Measurements from ENCODE around the gene LTB. TPM values are rescaled to one million over a fixed set of nuclear protein-coding genes. Genes with fewer than 3 reads are reported as not detected.

The LTB gene
- total and polyA plus RNA-seq, 9 of the 15 experiments (the other 6 are each of a cell fraction or from before 2014, with no cell fraction given): 0.07 to 0.51 TPM; not detected in 7

DNA sequence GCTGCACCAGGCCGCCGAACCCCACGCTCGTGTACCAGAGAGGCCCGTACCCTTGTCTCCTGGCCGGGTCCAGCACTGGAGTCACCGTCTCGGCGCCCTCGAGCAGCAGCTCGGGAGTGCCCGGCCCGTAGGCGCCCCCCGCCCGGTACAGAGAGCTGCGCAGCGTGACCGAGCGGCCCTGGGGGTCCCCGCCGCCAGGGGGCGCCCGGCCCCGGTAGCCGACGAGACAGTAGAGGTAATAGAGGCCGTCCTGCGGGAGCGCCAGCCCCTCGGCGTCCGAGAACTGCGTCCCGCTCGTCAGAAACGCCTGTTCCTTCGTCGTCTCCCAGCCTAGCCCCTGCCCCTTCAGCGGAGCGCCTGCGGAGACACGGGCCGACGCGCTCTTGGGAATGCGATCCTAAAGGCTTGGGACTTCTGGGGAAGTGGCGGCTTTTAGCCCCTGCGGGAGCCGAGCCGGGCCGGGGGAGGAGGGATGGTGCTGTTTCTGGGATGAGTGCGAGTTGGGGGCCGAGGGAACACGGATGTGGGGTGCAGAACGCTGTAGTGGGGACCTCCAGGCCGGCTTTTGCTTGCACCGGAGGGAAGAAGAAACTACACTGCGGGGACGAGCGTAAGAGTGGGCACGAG is 1.3 kb downstream of the LTB start (continued):
- TF ChIP-seq TEAD4 (IDR thresholded peaks at IDR 0.05; ENCODE audit: low read length) (peak; percentile 23; the same call in 1 of the 2 replicates), TEAD4 (CRISPR knock-in tag; IDR thresholded peaks at IDR 0.05; ENCODE audit: borderline replicate concordance) (no peak), MIER1 (IDR thresholded peaks at IDR 0.05; ENCODE audit: low read depth) (no peak), PHF21A (IDR thresholded peaks at IDR 0.05; ENCODE audit: borderline replicate concordance, low read depth) (peak; percentile 69; the same call in 1 of the 2 replicates), CHD4 (IDR thresholded peaks at IDR 0.05; ENCODE audit: insufficient read depth, insufficient replicate concordance, low read depth, low read length, poor library complexity, severe bottlenecking) (no peak), ZNF830 (CRISPR knock-in tag; IDR thresholded peaks at IDR 0.05) (no peak), ELF1 (tag; IDR thresholded peaks at IDR 0.05) (no peak), TBL1XR1 (IDR thresholded peaks at IDR 0.05; ENCODE audit: low read length in 2 of 2) (0 out of 4 replicates have a peak, but pooled peaks have one; percentile 14 to 49), HDAC1 (IDR thresholded peaks at IDR 0.05) (peak in 1 of 2 experiments; percentile 74; a peak in 1 of 4 replicates)
- TF ChIP-seq, protein P1, sequence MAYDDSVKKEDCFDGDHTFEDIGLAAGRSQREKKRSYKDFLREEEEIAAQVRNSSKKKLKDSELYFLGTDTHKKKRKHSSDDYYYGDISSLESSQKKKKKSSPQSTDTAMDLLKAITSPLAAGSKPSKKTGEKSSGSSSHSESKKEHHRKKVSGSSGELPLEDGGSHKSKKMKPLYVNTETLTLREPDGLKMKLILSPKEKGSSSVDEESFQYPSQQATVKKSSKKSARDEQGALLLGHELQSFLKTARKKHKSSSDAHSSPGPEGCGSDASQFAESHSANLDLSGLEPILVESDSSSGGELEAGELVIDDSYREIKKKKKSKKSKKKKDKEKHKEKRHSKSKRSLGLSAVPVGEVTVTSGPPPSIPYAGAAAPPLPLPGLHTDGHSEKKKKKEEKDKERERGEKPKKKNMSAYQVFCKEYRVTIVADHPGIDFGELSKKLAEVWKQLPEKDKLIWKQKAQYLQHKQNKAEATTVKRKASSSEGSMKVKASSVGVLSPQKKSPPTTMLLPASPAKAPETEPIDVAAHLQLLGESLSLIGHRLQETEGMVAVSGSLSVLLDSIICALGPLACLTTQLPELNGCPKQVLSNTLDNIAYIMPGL (CRISPR knock-in tag; IDR thresholded peaks at IDR 0.05): no peak; the same call in none of the 2 replicates
- TF ChIP-seq, protein P2, sequence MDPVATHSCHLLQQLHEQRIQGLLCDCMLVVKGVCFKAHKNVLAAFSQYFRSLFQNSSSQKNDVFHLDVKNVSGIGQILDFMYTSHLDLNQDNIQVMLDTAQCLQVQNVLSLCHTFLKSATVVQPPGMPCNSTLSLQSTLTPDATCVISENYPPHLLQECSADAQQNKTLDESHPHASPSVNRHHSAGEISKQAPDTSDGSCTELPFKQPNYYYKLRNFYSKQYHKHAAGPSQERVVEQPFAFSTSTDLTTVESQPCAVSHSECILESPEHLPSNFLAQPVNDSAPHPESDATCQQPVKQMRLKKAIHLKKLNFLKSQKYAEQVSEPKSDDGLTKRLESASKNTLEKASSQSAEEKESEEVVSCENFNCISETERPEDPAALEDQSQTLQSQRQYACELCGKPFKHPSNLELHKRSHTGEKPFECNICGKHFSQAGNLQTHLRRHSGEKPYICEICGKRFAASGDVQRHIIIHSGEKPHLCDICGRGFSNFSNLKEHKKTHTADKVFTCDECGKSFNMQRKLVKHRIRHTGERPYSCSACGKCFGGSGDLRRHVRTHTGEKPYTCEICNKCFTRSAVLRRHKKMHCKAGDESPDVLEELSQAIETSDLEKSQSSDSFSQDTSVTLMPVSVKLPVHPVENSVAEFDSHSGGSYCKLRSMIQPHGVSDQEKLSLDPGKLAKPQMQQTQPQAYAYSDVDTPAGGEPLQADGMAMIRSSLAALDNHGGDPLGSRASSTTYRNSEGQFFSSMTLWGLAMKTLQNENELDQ (CRISPR knock-in tag; IDR thresholded peaks at IDR 0.05; ENCODE audit: borderline replicate concordance): no peak
- TF ChIP-seq, protein P3, sequence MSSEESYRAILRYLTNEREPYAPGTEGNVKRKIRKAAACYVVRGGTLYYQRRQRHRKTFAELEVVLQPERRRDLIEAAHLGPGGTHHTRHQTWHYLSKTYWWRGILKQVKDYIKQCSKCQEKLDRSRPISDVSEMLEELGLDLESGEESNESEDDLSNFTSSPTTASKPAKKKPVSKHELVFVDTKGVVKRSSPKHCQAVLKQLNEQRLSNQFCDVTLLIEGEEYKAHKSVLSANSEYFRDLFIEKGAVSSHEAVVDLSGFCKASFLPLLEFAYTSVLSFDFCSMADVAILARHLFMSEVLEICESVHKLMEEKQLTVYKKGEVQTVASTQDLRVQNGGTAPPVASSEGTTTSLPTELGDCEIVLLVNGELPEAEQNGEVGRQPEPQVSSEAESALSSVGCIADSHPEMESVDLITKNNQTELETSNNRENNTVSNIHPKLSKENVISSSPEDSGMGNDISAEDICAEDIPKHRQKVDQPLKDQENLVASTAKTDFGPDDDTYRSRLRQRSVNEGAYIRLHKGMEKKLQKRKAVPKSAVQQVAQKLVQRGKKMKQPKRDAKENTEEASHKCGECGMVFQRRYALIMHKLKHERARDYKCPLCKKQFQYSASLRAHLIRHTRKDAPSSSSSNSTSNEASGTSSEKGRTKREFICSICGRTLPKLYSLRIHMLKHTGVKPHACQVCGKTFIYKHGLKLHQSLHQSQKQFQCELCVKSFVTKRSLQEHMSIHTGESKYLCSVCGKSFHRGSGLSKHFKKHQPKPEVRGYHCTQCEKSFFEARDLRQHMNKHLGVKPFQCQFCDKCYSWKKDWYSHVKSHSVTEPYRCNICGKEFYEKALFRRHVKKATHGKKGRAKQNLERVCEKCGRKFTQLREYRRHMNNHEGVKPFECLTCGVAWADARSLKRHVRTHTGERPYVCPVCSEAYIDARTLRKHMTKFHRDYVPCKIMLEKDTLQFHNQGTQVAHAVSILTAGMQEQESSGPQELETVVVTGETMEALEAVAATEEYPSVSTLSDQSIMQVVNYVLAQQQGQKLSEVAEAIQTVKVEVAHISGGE (CRISPR knock-in tag; IDR thresholded peaks at IDR 0.05): peak in 1 of 3 experiments; percentile 76; a peak in 2 of 6 replicates
- TF ChIP-seq, protein P4, sequence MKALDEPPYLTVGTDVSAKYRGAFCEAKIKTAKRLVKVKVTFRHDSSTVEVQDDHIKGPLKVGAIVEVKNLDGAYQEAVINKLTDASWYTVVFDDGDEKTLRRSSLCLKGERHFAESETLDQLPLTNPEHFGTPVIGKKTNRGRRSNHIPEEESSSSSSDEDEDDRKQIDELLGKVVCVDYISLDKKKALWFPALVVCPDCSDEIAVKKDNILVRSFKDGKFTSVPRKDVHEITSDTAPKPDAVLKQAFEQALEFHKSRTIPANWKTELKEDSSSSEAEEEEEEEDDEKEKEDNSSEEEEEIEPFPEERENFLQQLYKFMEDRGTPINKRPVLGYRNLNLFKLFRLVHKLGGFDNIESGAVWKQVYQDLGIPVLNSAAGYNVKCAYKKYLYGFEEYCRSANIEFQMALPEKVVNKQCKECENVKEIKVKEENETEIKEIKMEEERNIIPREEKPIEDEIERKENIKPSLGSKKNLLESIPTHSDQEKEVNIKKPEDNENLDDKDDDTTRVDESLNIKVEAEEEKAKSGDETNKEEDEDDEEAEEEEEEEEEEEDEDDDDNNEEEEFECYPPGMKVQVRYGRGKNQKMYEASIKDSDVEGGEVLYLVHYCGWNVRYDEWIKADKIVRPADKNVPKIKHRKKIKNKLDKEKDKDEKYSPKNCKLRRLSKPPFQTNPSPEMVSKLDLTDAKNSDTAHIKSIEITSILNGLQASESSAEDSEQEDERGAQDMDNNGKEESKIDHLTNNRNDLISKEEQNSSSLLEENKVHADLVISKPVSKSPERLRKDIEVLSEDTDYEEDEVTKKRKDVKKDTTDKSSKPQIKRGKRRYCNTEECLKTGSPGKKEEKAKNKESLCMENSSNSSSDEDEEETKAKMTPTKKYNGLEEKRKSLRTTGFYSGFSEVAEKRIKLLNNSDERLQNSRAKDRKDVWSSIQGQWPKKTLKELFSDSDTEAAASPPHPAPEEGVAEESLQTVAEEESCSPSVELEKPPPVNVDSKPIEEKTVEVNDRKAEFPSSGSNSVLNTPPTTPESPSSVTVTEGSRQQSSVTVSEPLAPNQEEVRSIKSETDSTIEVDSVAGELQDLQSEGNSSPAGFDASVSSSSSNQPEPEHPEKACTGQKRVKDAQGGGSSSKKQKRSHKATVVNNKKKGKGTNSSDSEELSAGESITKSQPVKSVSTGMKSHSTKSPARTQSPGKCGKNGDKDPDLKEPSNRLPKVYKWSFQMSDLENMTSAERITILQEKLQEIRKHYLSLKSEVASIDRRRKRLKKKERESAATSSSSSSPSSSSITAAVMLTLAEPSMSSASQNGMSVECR (CRISPR knock-in tag; IDR thresholded peaks at IDR 0.05): peak; percentile 83

Data from K562 (cell line).